KMS-11 (cell line): Measurements from ENCODE around the gene MMP26.

Experiments
- H2AFZ ChIP-seq: fragments of 200-600 bp; sonication (generic); 2 replicates; pipeline ENCODE4 v1.6.1; 2016; ENCODE audit warnings: antibody characterized with exemption, mixed run types, low read depth
- H3K27ac ChIP-seq: fragments of 200-600 bp; sonication (generic); 2 replicates; pipeline ENCODE4 v1.6.1; 2016; ENCODE audit warnings: mild to moderate bottlenecking, mixed run types
- H3K27me3 ChIP-seq: fragments of 200-600 bp; sonication (generic); 2 replicates; pipeline ENCODE4 v1.6.1; 2017; ENCODE audit warnings: mild to moderate bottlenecking, low read depth, mixed run types, moderate library complexity; ENCODE audit not compliant: insufficient read depth
- H3K36me3 ChIP-seq: fragments of 200-600 bp; sonication (generic); 2 replicates; pipeline ENCODE4 v1.6.1; 2017; ENCODE audit warnings: mild to moderate bottlenecking, mixed run types; ENCODE audit not compliant: insufficient read depth
- H3K4me1 ChIP-seq: fragments of 200-600 bp; sonication (generic); 2 replicates; pipeline ENCODE4 v1.6.1; 2016; ENCODE audit warnings: mild to moderate bottlenecking, low read depth, mixed run types; ENCODE audit not compliant: poor library complexity, severe bottlenecking
- H3K4me2 ChIP-seq: fragments of 200-600 bp; sonication (generic); 2 replicates; pipeline ENCODE4 v1.7.0; 2016; ENCODE audit warnings: mild to moderate bottlenecking, mixed run types
- H3K4me3 ChIP-seq: fragments of 200-600 bp; sonication (generic); IDR thresholded peaks from 2 replicates; pipeline ENCODE4 v1.6.1; 2017; ENCODE audit warnings: low read depth, low read length, mixed read lengths; ENCODE audit not compliant: insufficient read depth
- H3K79me2 ChIP-seq: fragments of 200-600 bp; sonication (generic); 2 replicates; pipeline ENCODE4 v1.6.1; 2016; ENCODE audit warnings: low read depth, mixed run types; ENCODE audit not compliant: insufficient read depth
- H3K9ac ChIP-seq: fragments of 200-600 bp; sonication (generic); 2 replicates; pipeline ENCODE4 v1.6.1; 2016; ENCODE audit warnings: mild to moderate bottlenecking, mixed run types
- H4K20me1 ChIP-seq: fragments of 200-600 bp; sonication (generic); 2 replicates; pipeline ENCODE4 v1.6.1; 2016; ENCODE audit warnings: mild to moderate bottlenecking, mixed run types; ENCODE audit not compliant: insufficient read depth
- CTCF ChIP-seq: fragments of 200-600 bp; sonication (generic); conservative IDR thresholded peaks from 2 replicates; pipeline ENCODE4 v1.6.1; 2017; ENCODE audit warnings: low read depth, mild to moderate bottlenecking, antibody characterized with exemption, low read length, moderate library complexity, mixed read lengths

Gene MMP26

GRCh38 chr11:4704054-4704789 lies at the start of gene MMP26:
TSS of gene MMP26 (plus strand) at chr11:4704784.
- no peaks in the 10 kb centered on the region for H4K20me1 ChIP-seq
- TF ChIP-seq CTCF: no peak
- no peaks in the 10 kb centered on the region for H3K27me3 ChIP-seq
- H3K4me2 ChIP-seq: no peak within 1 kb of the TSS
- H3K79me2 ChIP-seq: no peaks in the 10 kb centered on the region
- no peak within 1 kb of the TSS for H3K4me3 ChIP-seq
- peaks cover 19% of the 10 kb centered on the region for H3K4me1 ChIP-seq
- H2AFZ ChIP-seq: no peak within 1 kb of the TSS
- no peaks in the 10 kb centered on the region for H3K36me3 ChIP-seq
- no peak within 1 kb of the TSS for H3K9ac ChIP-seq
- H3K27ac ChIP-seq: no peak within 1 kb of the TSS

- no peaks in the 10 kb centered on the region for H3K27me3 ChIP-seq
- H4K20me1 ChIP-seq: no peaks in the 10 kb centered on the region
- H3K4me3 ChIP-seq: no peak overlapping the region
- no peaks in the 10 kb centered on the region for H3K36me3 ChIP-seq
- TF ChIP-seq CTCF: no peak
- H3K4me2 ChIP-seq: no peak overlapping the region
- no peak overlapping the region for H3K9ac ChIP-seq
- H2AFZ ChIP-seq: no peak overlapping the region
- no peaks in the 10 kb centered on the region for H3K79me2 ChIP-seq
- no peaks in the 10 kb centered on the region for H3K4me1 ChIP-seq
- H3K27ac ChIP-seq: no peak overlapping the region
These were observed 45.7 kb upstream of the MMP26 start for GRCh38 chr11:4658629-4659445.

- Histone ChIP-seq H3K4me3 (no peak overlapping the region), H2AFZ (no peak overlapping the region), H3K27me3 (no peaks in the 10 kb centered on the region), H3K27ac (no peak overlapping the region), H3K4me1 (no peaks in the 10 kb centered on the region), H3K36me3 (no peaks in the 10 kb centered on the region), H4K20me1 (no peaks in the 10 kb centered on the region), H3K79me2 (no peaks in the 10 kb centered on the region), H3K4me2 (no peak overlapping the region), H3K9ac (no peak overlapping the region)
- TF ChIP-seq CTCF: no peak
These were observed 41.7 kb upstream of the MMP26 start for GRCh38 chr11:4662876-4663275.

DNA sequence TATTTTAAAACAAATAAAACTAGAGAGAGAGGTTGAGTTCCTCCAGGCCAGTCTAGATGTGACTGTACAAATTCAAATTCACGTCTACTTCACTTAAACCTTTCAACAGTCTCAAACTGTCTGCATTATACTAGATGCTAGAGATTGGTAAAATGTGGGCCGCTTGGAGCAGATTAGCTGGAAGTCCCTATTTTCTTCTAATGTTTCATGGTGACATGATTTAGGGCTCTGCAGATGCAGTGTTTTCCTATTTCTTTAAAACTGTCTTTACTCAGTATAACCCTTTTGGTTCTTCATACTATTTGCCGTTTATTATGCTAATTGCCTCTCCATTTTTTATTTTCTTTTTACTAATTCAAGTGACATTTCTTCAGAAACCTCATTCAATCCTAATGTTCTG lies 40.4 kb upstream of the MMP26 start:
- Histone ChIP-seq H3K4me3 (no peak overlapping the region), H3K4me1 (no peaks in the 10 kb centered on the region), H4K20me1 (no peaks in the 10 kb centered on the region), H3K27ac (no peak overlapping the region), H3K27me3 (no peaks in the 10 kb centered on the region), H3K79me2 (no peaks in the 10 kb centered on the region), H3K9ac (no peak overlapping the region), H3K36me3 (no peaks in the 10 kb centered on the region), H2AFZ (no peak overlapping the region), H3K4me2 (no peak overlapping the region)
- no peak for TF ChIP-seq CTCF
